ENCODE data around the gene MIEF1.
A peak's percentile ranks its signal among the peaks of the same experiment; 100 is the strongest.

MIEF1 gene

DNA sequence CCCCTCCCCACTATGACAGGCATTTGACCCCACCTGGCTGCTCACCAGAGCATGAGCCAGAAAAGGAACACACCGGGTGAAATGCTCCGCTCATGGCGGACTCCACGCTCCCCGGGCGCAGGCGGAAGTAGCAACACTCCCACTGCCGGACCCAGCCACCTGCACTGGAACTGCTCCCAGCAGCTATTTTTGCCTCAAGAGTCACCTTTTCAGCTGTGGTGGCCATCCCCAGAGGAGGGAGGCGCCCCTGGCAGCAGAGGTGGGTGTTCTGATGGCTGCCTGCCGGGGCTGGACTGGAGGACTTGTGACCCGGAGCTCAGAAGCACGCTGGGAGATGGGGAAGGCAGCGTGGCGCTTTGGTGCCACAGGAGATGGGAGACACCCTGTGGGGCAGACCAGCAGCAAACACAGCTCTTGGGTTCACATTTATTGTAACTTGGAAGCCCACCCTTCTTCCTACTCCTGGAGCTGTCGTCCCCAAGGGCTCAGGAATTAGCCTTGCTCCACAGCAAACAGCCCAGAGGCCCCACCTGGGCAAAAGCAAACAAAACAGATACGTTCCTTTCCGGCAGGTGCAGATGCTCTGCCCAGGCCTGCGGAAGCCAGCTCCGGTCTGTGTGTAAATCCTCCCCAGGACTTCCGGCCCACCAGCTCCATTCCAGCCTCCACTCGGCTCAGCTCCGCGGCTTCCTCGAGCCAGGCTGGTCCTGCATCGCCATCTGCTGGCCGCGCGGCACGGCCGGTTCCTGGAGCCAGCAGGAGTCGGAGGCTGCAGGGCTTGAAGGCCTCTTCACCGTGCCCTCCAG lies 26.8 kb downstream of the MIEF1 start:
- peak; percentile 74 for DNase-seq (ENCODE audit: low read depth)

DNA sequence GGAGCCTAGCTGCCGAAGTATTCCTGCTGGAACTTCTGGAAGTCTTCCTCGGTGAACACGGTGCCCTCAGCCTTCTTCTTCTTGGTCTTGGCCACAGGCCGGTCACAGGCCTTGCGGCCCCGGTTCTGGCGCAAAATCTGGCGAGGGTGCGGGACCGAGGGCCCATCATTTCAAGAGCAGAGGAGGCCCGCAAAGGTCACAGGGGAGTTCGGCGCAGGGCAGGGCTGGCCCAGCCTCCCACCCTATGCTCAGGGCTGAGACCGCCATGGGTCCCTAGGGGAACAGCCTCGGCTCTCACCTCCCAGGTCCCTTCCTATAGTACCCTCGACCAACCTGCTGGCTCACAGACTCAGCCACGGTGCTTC lies 27.4 kb downstream of the MIEF1 start:
- no peak for DNase-seq (ENCODE audit: low read depth)

GRCh38 chr22:39530116-39530515 lies 28.0 kb downstream of the MIEF1 start:
- DNase-seq (ENCODE audit: low read depth), result no peak

- no peak for DNase-seq (ENCODE audit: low read depth)
Measured at GRCh38 chr22:39530692-39531331, 28.7 kb downstream of the MIEF1 start.

DNA sequence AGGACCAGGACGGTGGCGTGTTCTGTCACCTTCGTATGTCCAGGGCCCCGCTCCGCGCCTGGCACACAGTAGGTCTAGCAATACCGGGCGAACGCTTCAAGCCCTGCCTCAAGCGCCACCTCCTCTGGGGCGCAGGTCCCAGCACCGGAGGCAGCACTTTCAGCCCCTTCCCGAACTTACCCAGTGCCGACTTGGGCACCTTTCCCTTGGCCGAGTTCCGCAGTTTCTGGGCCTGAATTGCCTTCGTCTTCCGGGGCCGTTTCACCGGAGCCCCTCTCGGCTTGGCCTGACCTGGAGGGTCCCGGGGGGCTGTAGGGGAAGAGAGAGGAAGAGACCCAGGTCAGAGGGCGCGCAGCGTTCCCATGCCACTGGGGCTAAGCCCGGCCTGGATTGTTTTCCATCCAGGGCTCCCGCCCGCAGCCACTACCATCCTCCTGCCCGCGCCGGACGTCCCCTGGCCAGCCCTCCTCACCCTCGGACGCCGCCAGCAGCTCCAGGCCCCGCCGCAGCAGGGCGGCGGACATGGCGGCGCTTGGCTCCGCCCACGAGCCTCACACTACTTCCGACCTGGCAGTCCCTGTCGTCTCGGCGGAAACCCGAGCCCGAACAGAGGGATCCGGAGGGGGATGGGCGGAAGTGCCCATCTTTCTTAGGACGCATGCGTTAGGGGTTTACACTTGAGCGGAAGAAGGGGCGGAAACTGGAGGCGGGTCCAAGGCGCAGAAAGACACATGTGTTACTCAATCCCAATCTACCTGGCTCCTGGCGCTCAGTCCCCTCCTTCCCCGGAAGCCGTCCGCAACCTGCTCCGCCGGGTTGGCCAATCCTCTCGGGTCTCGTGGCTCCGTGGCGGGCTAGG lies 30.4 kb downstream of the MIEF1 start, which contains the start of gene RPS19BP1:
Gene RPS19BP1 (minus strand): TSS at position 534 of the 859 bp plus-strand sequence. CDS start 10 bp downstream, at position 524.
- DNase-seq (ENCODE audit: low read depth), result peak; percentile 99

- no peak for DNase-seq (ENCODE audit: low read depth)
Measured at GRCh38 chr22:39534092-39534506, 32.0 kb downstream of the MIEF1 start.

GRCh38 chr22:39534591-39535356 lies 32.7 kb downstream of the MIEF1 start:
- DNase-seq (ENCODE audit: low read depth), result no peak

GRCh38 chr22:39535357-39535725 lies 33.3 kb downstream of the MIEF1 start:
- DNase-seq (ENCODE audit: low read depth), result no peak

DNA sequence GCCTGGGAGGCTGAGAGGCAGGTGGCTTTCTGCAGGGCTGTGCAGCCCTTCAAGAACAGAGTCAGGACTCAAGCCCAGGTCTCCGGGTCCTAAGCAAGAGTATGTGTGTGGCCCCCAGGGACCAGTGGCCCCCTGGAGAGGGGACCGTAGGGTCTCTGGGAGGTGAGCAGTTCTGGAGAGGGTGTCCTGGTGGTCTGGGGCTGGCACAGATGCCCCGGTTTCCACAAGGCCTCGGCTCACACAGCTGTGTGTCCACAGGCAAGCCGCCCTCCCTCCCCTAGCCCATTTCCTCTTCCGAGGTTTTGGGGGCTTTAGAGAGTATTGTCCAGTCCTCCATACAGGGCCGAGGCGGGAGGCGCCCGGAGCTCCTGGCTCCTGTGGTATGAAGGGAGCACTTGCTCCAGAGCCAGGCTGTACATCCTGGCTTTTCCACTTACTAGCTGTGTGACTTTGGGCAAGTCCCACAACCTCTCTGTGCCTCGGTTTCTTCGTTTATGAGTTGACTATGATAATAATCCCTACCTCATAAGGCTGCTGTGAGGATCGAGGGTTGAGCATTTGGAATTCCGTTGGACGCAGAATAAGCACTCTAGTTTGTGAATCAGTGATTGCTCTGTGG lies 33.9 kb downstream of the MIEF1 start:
- no peak for DNase-seq (ENCODE audit: low read depth)

DNA sequence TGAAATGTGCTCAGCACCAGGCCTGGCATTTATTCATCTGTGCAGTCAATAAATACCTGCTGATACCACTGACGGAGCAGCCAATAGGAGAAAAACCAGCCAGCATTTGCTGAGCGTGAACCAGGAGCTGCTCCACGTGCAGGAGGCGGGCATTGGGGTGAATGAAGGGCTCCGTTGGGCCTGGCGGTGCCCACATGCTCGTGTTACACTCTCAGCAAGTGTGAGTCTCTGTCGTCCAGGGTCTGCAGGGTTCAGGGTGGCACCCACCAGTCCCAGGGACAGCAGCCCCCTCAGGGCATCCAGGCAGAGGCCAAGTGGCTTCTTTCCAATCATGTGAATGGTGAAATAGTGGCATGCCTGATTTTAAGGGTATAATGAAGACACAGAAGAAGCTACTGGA lies 34.6 kb downstream of the MIEF1 start:
- no peak for DNase-seq (ENCODE audit: low read depth)

DNA sequence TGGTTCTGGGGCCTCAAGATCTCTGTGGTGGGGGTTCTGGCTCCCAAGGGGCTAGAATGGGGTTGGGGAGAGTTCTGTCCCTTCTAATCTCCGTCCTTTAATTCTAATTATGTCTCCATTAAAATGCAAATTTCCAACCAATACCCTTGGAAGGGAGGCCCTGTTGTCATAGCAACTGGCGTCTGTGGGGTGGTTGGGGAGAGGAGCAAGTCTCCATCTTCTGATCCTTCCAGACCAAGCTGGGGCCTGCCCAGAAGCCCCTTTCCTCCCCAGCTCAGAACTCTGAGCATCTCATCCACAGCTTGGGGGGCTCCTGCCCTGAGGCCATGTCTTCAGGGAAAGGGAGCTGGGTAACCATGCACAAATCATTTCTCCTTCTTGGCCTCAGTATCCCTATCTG lies 35.9 kb downstream of the MIEF1 start:
- no peak for DNase-seq (ENCODE audit: low read depth)

- DNase-seq (ENCODE audit: low read depth), result no peak
Measured at GRCh38 chr22:39543095-39543494, 41.0 kb downstream of the MIEF1 start.

GRCh38 chr22:39545386-39546365 lies 43.6 kb downstream of the MIEF1 start:
- DNase-seq (ENCODE audit: low read depth), result no peak

GRCh38 chr22:39546889-39547586 lies 44.9 kb downstream of the MIEF1 start:
- no peak for DNase-seq (ENCODE audit: low read depth)

DNA sequence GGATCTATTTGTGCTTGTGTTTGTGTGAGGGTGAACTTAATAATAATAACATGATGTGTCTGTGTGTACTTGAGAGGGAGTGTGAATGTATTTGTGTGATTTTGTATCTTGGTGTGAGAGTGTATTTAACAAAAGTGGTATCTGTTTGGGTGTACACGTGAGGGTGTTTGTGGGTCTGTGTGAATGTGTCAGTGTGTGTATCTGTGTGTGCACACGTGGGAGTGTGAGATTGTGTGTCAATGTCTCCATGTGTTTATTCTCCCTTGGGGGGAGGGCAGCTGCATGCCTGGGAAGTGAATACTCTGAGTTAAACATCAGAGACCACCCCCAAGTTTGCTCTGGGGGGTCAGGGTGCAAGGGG lies 45.5 kb downstream of the MIEF1 start:
- no peak for DNase-seq (ENCODE audit: low read depth)

DNA sequence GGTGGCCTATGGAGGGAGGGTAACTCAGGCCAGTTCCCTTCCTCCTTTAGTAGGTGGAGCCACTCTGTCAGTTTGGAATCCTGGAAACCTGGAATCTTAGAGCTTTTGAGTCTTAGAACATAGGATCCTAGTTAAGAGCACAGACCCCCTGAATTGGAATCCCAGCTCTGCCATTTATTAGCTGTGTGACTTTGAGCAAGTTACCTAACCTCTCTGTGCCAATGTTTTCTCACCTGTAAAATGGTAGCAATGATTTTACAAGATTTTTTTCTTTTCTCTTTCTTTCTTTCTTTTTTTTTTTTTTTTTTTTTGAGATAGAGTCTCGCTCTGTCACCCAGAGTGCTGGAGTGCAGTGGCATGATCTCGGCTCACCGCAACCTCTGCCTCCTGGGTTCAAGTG lies 51.3 kb downstream of the MIEF1 start:
- no peak for DNase-seq (ENCODE audit: low read depth)

DNA sequence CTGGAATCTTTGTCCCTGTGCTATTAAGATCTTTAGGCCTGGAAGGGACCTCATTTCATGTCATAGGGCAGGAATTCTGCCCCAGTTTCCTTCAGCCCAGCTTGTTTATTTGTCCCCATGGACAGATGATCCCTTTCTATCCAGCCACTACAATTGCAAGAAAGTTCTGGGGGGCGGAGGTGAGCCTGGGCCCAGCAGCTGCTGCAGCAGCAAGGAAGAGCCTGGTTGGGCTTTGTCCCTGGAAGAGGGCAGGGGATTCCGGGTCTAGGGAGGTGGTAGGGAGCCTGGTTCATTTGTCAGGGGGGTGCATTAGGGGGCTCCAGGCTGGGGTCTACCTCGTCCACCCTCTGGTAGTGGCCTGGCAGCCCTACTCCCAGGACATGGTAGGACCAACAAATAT lies 52.1 kb downstream of the MIEF1 start:
- no peak for DNase-seq (ENCODE audit: low read depth)

DNA sequence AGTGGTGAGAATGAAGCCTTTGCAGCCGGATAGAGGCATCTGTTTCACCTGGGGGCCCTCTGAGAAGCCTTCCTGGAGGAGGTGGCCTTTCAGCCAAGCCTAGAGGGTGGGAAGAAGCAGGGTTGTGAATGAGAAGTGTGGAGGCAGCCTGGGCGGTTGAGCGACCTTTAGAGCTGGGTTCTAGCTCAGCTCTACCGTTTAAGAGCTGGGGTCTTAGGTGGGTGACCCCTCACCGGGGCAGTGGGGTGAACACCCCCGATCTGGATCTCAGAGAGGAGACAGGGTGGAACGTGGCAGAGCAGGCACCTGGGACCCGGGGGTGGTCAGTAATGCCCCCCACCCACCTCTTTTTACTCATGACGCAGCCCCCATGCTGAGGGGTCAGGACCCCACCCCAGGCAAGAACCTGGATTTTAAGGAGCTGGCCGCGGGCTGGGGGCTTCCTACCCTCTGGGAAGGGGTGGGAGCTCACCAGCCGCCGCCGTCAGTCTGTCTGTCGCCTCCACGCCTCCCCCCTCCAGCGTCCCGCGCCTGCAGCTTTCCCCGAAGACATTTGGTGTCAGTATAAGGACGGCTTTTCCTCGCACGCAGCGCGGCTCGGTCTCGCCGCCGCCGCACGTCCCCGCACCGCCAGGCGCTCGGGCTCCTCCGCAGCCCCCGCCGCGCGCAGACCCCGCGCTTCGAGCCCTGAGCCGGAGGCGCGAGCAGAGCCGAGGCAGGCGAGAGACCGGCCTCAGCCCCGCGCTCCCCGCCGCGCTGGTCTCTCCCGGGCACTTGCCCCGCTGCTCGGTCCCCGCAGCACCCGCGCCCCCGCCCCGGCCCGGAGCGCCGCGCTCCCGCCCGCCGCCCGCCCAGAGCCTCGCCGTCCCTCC lies 55.1 kb downstream of the MIEF1 start:
- no peak for DNase-seq (ENCODE audit: low read depth)

DNA sequence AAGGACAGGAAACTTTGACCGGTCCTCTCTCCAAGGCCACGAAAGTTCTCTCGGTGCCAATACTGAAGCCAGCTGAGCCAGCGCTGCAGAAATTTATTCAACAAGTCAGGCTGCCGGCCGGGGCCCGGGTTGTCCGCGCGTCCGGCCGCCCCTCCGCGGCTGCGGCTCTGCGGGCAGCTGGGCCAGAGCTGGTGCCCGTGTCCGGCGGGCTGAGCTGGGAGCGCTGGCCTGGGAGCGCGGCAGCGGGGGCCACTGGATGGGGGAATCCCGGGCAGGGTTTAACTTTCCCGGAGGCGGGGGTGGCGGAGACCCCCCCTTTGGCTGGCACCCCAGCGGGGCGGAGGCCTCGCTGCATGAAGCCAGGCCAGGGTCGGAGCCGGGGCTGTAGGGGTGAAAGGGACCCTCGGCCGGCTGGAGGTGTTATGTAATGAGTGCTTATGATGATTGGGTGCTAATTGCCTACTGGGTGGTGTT lies 56.2 kb downstream of the MIEF1 start:
- no peak for DNase-seq (ENCODE audit: low read depth)

All from non-pigmented ciliary epithelial cell (primary cell).